MCF 10A (cell line): ENCODE measurements around the gene BIRC3. TPM values are rescaled to one million over a fixed set of nuclear protein-coding genes. Genes with fewer than 3 reads are reported as not detected.

Source experiments
- BruUV-seq: library from RNA; stranded (reverse); fragments of 400-500 nt; replicated peaks from 2 replicates; lab custom pipeline; 2021; lab: Mats Ljungman, UMichigan
- CTCF ChIA-PET: fragments of 300-600 bp; sonication (Branson Sonifier 250); formaldehyde crosslinking; extraction: SDS; loops from one replicate; lab custom pipeline; 2021; ENCODE audit warnings: antibody characterized with exemption, inconsistent platforms; lab: Yijun Ruan, JAX
- POLR2A ChIA-PET: fragments of 300-600, 350-650 bp; sonication (Branson Sonifier 250); formaldehyde crosslinking; extraction: SDS; loops from one replicate; lab custom pipeline; 2020; ENCODE audit warnings: antibody characterized with exemption, inconsistent platforms; lab: Yijun Ruan, JAX
- DNase-seq: peaks from one replicate; pipeline ENCODE4 v3.0.0-alpha.2; 2018; ENCODE audit not compliant: unreplicated experiment
- H3K27ac Mint-ChIP-seq: one replicate; pipeline ENCODE4 v1.8.0; 2022; ENCODE audit warnings: mild to moderate bottlenecking, low read depth, mixed read lengths; ENCODE audit not compliant: unreplicated experiment
- H3K27me3 Mint-ChIP-seq: one replicate; pipeline ENCODE4 v1.8.0; 2022; ENCODE audit warnings: mixed read lengths; ENCODE audit not compliant: insufficient read depth, unreplicated experiment
- H3K36me3 Mint-ChIP-seq: one replicate; pipeline ENCODE4 v1.8.0; 2022; ENCODE audit warnings: mild to moderate bottlenecking, moderate library complexity, mixed read lengths; ENCODE audit not compliant: insufficient read depth, unreplicated experiment
- H3K4me1 Mint-ChIP-seq: one replicate; pipeline ENCODE4 v1.8.0; 2022; ENCODE audit warnings: mixed read lengths; ENCODE audit not compliant: insufficient read depth, unreplicated experiment
- H3K4me3 Mint-ChIP-seq: one replicate; pipeline ENCODE4 v1.8.0; 2022; ENCODE audit warnings: mild to moderate bottlenecking, moderate library complexity, mixed read lengths; ENCODE audit not compliant: unreplicated experiment
- H3K9me3 Mint-ChIP-seq: one replicate; pipeline ENCODE4 v1.8.0; 2022; ENCODE audit warnings: mixed read lengths; ENCODE audit not compliant: unreplicated experiment
- CTCF ChIP-seq: fragments of 200-600 bp; IDR thresholded peaks from one replicate; pipeline ENCODE4 v1.8.0; 2022; ENCODE audit warnings: antibody characterized with exemption, mild to moderate bottlenecking; ENCODE audit not compliant: unreplicated experiment
- intact Hi-C: fragments of 100-400 bp; cut with micrococcal nuclease; formaldehyde crosslinking; loops from 2 replicates; pipeline ENCODE4 v1.14.1; 2022
- total RNA-seq: library from RNA; stranded (reverse); gene quantifications from 2 replicates; pipeline ENCODE4 v1.2.3, GENCODE V29; 2022

BIRC3 gene
- total RNA-seq, 1 experiment from 2014 or later: 124 TPM

DNA sequence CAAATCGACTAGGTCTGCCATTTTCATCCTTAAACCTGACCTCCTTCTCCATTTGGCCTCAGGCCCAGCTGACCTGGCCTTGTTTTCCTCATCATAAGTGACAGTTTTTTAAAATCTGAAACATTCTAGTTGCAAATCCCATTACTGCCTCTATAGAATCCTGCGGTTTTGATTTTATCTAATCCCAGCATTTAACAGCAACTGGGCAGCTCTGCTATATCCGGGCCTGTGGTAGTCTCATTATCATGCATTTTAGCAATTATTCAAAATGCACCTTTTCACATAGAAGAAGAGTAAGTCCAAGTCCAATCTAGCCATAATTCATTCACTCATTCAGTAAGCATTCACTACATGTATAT is 28.6 kb upstream of the BIRC3 start:
- BruUV-seq: no TSS peak
- intact Hi-C loops: loop anchor here (1.0 to 5.0 kb wide), 6 partner anchors 30 to 426 kb away; partner anchors contain the start of gene BIRC2
- no peak for TF ChIP-seq CTCF
- Mint-ChIP-seq H3K27me3 (no peaks in the 10 kb centered on the region), H3K4me1 (peaks cover 20% of the 10 kb centered on the region), H3K9me3 (no peaks in the 10 kb centered on the region), H3K27ac (no peak overlapping the region), H3K36me3 (no peaks in the 10 kb centered on the region), H3K4me3 (no peak overlapping the region)
- ChIA-PET CTCF (interaction anchor here (0.6 to 10.5 kb wide), 29 partner anchors 9 to 647 kb away, joined by 3 to 239 read pairs (median 5); partner anchors contain the start of gene BIRC3), POLR2A (interaction anchor here (1.0 to 3.2 kb wide), 4 partner anchors 26 to 58 kb away, joined by 3 to 15 read pairs (median 6); partner anchors contain the start of genes BIRC2 and BIRC3)
- no peak for DNase-seq

GRCh38 chr11:102289592-102289991 is 27.7 kb upstream of the BIRC3 start:
- TF ChIP-seq CTCF: no peak
- H3K27me3 Mint-ChIP-seq: no peaks in the 10 kb centered on the region
- ChIA-PET POLR2A (interaction anchor here (0.7 to 3.2 kb wide), 7 partner anchors 18 to 240 kb away, joined by 3 to 15 read pairs (median 4); partner anchors contain the start of genes BIRC2 and BIRC3), CTCF (interaction anchor here (0.6 to 10.5 kb wide), 18 partner anchors 10 to 626 kb away, joined by 3 to 239 read pairs (median 4); partner anchors contain the start of gene BIRC3)
- H3K9me3 Mint-ChIP-seq: no peaks in the 10 kb centered on the region
- no peaks in the 10 kb centered on the region for H3K36me3 Mint-ChIP-seq
- peak overlapping the region; percentile 0 for H3K4me3 Mint-ChIP-seq
- H3K27ac Mint-ChIP-seq: no peak overlapping the region
- no TSS peak for BruUV-seq
- DNase-seq: no peak
- peaks cover 25% of the 10 kb centered on the region for H3K4me1 Mint-ChIP-seq
- intact Hi-C loops: loop anchor here (5.0 kb wide), 1 partner anchor 427 kb away; no protein-coding TSS in a partner anchor

GRCh38 chr11:102291831-102292230 is 25.5 kb upstream of the BIRC3 start:
- ChIA-PET CTCF (interaction anchor here (0.6 to 10.5 kb wide), 8 partner anchors 15 to 375 kb away, joined by 4 to 239 read pairs (median 12); partner anchors contain the start of gene BIRC3), POLR2A (interaction anchor here (1.2 to 5.9 kb wide), 4 partner anchors 14 to 55 kb away, joined by 4 to 76 read pairs (median 22); partner anchors contain the start of genes BIRC2 and BIRC3)
- Mint-ChIP-seq H3K4me1 (peaks cover 25% of the 10 kb centered on the region), H3K9me3 (no peaks in the 10 kb centered on the region), H3K36me3 (no peaks in the 10 kb centered on the region), H3K27me3 (no peaks in the 10 kb centered on the region), H3K27ac (peak overlapping the region; percentile 21), H3K4me3 (no peak overlapping the region)
- intact Hi-C loops: loop anchor here (5.0 kb wide), 1 partner anchor 375 kb away; no protein-coding TSS in a partner anchor
- TF ChIP-seq CTCF: no peak
- no peak for DNase-seq
- BruUV-seq: no TSS peak

DNA sequence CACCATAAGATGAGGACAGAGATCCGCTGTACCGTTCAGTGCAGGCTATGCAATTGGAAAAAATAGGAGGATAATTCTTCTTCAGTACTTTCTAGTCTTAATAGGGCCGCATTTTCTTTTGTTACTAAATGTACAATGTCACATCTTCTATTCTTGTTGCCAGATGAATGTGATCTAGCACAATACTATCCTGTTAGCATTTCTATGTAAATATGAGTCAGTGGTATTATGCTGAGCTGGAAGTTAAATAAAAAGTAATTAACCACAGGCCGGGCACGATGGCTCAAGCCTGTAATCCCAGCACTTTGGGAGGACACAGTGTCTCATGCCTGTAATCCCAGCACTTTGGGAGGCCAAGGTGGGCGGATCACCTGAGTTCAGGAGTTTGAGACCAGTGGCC is 24.4 kb upstream of the BIRC3 start:
- no TSS peak for BruUV-seq
- Mint-ChIP-seq H3K27me3 (no peaks in the 10 kb centered on the region), H3K27ac (no peak overlapping the region), H3K9me3 (no peaks in the 10 kb centered on the region), H3K4me3 (no peak overlapping the region), H3K36me3 (no peaks in the 10 kb centered on the region), H3K4me1 (peaks cover 25% of the 10 kb centered on the region)
- CTCF ChIA-PET: interaction anchor here (0.6 to 10.5 kb wide), 22 partner anchors 10 to 595 kb away, joined by 3 to 239 read pairs (median 5); partner anchors contain the start of genes BIRC2 and BIRC3
- POLR2A ChIA-PET: interaction anchor here (0.5 to 5.9 kb wide), 11 partner anchors 9 to 1324 kb away, joined by 3 to 76 read pairs (median 12); partner anchors contain the start of genes BIRC2 and BIRC3
- DNase-seq: no peak
- TF ChIP-seq CTCF: no peak
- intact Hi-C loops: loop anchor here (5.0 kb wide), 1 partner anchor 374 kb away; no protein-coding TSS in a partner anchor
